SU-DHL-6 (cell line): ENCODE data around the gene RAI1.

Experiments used
- H2AFZ ChIP-seq: fragments of 200-600 bp; sonication (generic); 2 replicates; pipeline ENCODE4 v1.6.1; 2014; ENCODE audit warnings: low read depth, mild to moderate bottlenecking, moderate library complexity, mixed read lengths, antibody characterized with exemption, low read length; ENCODE audit not compliant: severe bottlenecking
- H3F3A ChIP-seq: fragments of 200-600 bp; shearing (Covaris generic); 2 replicates; pipeline ENCODE4 v1.6.0; 2016; ENCODE audit warnings: antibody characterized with exemption, mild to moderate bottlenecking; ENCODE audit not compliant: insufficient read depth
- H3K27ac ChIP-seq: fragments of 200-600 bp; sonication (generic); 2 replicates; pipeline ENCODE4 v1.5.1; 2016; ENCODE audit warnings: low read depth, mild to moderate bottlenecking, low read length, moderate library complexity, mixed read lengths
- H3K27me3 ChIP-seq: fragments of 200-600 bp; sonication (generic), shearing (Covaris generic); 2 replicates; pipeline ENCODE4 v1.6.0; 2014; ENCODE audit warnings: mild to moderate bottlenecking, low read length
- H3K36me3 ChIP-seq: fragments of 200-600 bp; sonication (generic); 2 replicates; pipeline ENCODE4 v1.6.1; 2014; ENCODE audit warnings: mild to moderate bottlenecking, low read length, mixed read lengths
- H3K4me2 ChIP-seq: fragments of 300-600, 200-600 bp; shearing (Covaris generic), sonication (generic); 2 replicates; pipeline ENCODE4 v1.6.0; 2014; ENCODE audit warnings: low read length, low read depth, mild to moderate bottlenecking; ENCODE audit not compliant: poor library complexity, severe bottlenecking
- H3K4me3 ChIP-seq: fragments of 200-600 bp; sonication (generic); 2 replicates; pipeline ENCODE4 v1.5.1; 2014; ENCODE audit warnings: antibody characterized with exemption, low read length, mild to moderate bottlenecking, mixed read lengths; ENCODE audit not compliant: insufficient read depth, poor library complexity, severe bottlenecking
- H3K79me2 ChIP-seq: fragments of 200-600 bp; sonication (generic); 2 replicates; pipeline ENCODE4 v1.6.1; 2014; ENCODE audit warnings: mild to moderate bottlenecking, low read length, moderate library complexity; ENCODE audit not compliant: insufficient read depth
- H3K9ac ChIP-seq: fragments of 200-600 bp; sonication (generic); 2 replicates; pipeline ENCODE4 v1.7.0; 2014; ENCODE audit warnings: mild to moderate bottlenecking, low read length
- H3K9me2 ChIP-seq: fragments of 200-600 bp; sonication (generic); replicated peaks from 2 replicates; pipeline ENCODE4 v1.6.1; 2014; ENCODE audit warnings: low read length; ENCODE audit not compliant: insufficient read depth
- H3K9me3 ChIP-seq: fragments of 200-600 bp; sonication (generic); 2 replicates; pipeline ENCODE4 v1.6.1; 2014; ENCODE audit warnings: low read length, mixed read lengths; ENCODE audit not compliant: insufficient read depth
- H4K20me1 ChIP-seq: fragments of 200-600 bp; sonication (generic); 2 replicates; pipeline ENCODE4 v1.6.1; 2014; ENCODE audit warnings: low read depth, mild to moderate bottlenecking, antibody characterized with exemption, low read length, moderate library complexity, mixed read lengths
- EZH2phosphoT487 ChIP-seq: fragments of 200-600 bp; sonication (generic), shearing (Covaris generic); conservative IDR thresholded peaks from 2 replicates; pipeline ENCODE4 v1.6.1; 2018; ENCODE audit warnings: mild to moderate bottlenecking, antibody characterized with exemption, low read length, moderate library complexity, mixed read lengths
- TF ChIP-seq, protein P1 (sequence below): fragments of 200-600 bp; sonication (generic); IDR thresholded peaks from one replicate; pipeline ENCODE4 v1.5.1; 2017; ENCODE audit warnings: antibody characterized with exemption, mild to moderate bottlenecking, low read length, moderate library complexity; ENCODE audit not compliant: insufficient read depth, poor library complexity, severe bottlenecking

The RAI1 gene

GRCh38 chr17:17780922-17781590 lies 99.8 kb downstream of the RAI1 start:
- H3K4me2 ChIP-seq = no peak overlapping the region
- no peaks in the 10 kb centered on the region for H3K36me3 ChIP-seq
- no peaks in the 10 kb centered on the region for H4K20me1 ChIP-seq
- no peak for TF ChIP-seq EZH2phosphoT487
- TF ChIP-seq, protein P1, sequence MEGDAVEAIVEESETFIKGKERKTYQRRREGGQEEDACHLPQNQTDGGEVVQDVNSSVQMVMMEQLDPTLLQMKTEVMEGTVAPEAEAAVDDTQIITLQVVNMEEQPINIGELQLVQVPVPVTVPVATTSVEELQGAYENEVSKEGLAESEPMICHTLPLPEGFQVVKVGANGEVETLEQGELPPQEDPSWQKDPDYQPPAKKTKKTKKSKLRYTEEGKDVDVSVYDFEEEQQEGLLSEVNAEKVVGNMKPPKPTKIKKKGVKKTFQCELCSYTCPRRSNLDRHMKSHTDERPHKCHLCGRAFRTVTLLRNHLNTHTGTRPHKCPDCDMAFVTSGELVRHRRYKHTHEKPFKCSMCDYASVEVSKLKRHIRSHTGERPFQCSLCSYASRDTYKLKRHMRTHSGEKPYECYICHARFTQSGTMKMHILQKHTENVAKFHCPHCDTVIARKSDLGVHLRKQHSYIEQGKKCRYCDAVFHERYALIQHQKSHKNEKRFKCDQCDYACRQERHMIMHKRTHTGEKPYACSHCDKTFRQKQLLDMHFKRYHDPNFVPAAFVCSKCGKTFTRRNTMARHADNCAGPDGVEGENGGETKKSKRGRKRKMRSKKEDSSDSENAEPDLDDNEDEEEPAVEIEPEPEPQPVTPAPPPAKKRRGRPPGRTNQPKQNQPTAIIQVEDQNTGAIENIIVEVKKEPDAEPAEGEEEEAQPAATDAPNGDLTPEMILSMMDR = no peak
- H3K27ac ChIP-seq = no peak overlapping the region
- no peaks in the 10 kb centered on the region for H3K79me2 ChIP-seq
- no peak overlapping the region for H3K9ac ChIP-seq
- H3K9me3 ChIP-seq = no peaks in the 10 kb centered on the region
- H3F3A ChIP-seq = peaks cover 18% of the 10 kb centered on the region
- no peak overlapping the region for H3K4me3 ChIP-seq
- no peaks in the 10 kb centered on the region for H3K9me2 ChIP-seq
- H3K27me3 ChIP-seq = no peaks in the 10 kb centered on the region
- no peak overlapping the region for H2AFZ ChIP-seq

GRCh38 chr17:17781591-17782496 lies 100.6 kb downstream of the RAI1 start:
- no peaks in the 10 kb centered on the region for H3K9me3 ChIP-seq
- no peaks in the 10 kb centered on the region for H3K36me3 ChIP-seq
- peak overlapping the region; percentile 75 for H3K4me2 ChIP-seq
- no peaks in the 10 kb centered on the region for H3K9me2 ChIP-seq
- no peak overlapping the region for H3K4me3 ChIP-seq
- H4K20me1 ChIP-seq = no peaks in the 10 kb centered on the region
- no peaks in the 10 kb centered on the region for H3K27me3 ChIP-seq
- TF ChIP-seq, protein P1 = no peak
- 0 out of 2 replicates have a peak, but pooled peaks have one; percentile 34 for TF ChIP-seq EZH2phosphoT487
- no peak overlapping the region for H3K27ac ChIP-seq
- peak overlapping the region; percentile 53; the same call in 1 of the 2 replicates for H3K9ac ChIP-seq
- H2AFZ ChIP-seq = no peak overlapping the region
- peaks cover 18% of the 10 kb centered on the region for H3F3A ChIP-seq
- no peaks in the 10 kb centered on the region for H3K79me2 ChIP-seq

DNA sequence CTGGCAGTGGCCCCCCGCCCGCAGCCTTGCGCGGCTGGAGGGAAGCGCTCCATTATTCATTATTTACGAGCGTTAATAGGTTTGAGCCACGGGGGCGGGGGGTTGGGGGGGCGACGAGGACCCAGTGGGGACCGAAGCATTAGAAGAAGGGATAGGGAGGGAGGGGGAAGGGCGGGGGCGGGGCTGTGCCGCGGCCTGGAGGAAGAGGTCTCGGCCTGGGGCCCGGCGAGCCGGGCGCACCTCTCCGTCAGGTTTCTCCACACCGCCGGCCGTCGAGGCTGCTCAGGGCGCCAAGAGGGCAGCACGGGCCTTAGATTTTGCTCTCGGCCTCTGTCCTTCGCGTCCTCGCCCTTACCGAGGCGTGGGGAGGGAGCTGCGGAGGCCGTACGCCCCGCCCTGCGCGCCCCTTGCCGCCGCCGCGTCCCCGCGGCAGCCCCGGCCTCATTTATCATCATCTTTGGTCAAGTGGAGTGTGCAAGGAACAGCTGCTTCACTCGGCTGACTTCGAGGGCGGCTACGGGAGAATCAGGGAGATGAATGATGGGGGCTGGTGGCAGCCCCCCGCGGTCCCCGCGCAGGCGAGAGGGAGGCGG lies 101.4 kb downstream of the RAI1 start:
- Histone ChIP-seq H3K4me3 (peak overlapping the region; percentile 48), H4K20me1 (no peaks in the 10 kb centered on the region), H3K27ac (peak overlapping the region; percentile 84), H3K9me2 (no peaks in the 10 kb centered on the region), H3K36me3 (no peaks in the 10 kb centered on the region), H3F3A (peaks cover 18% of the 10 kb centered on the region), H3K9me3 (no peaks in the 10 kb centered on the region), H2AFZ (peak overlapping the region; percentile 81), H3K9ac (peak overlapping the region; percentile 53), H3K4me2 (peak overlapping the region; percentile 75), H3K79me2 (no peaks in the 10 kb centered on the region), H3K27me3 (no peaks in the 10 kb centered on the region)
- TF ChIP-seq, protein P1 = no peak
- no peak for TF ChIP-seq EZH2phosphoT487
